NCI-H69 (cell line): ENCODE results near the gene NME7.

Experiments
- DNase-seq: peaks from one replicate; lab custom pipeline; 2025; lab: John Stamatoyannopoulos, UW

NME7 gene

GRCh38 chr1:169150641-169151337 lies 216.8 kb downstream of the NME7 start:
- no peak for DNase-seq

- DNase-seq, result no peak
Observed at GRCh38 chr1:169149555-169150286, 217.9 kb downstream of the NME7 start.

- DNase-seq, result no peak
Observed at GRCh38 chr1:169148472-169149252, 218.9 kb downstream of the NME7 start.

DNA sequence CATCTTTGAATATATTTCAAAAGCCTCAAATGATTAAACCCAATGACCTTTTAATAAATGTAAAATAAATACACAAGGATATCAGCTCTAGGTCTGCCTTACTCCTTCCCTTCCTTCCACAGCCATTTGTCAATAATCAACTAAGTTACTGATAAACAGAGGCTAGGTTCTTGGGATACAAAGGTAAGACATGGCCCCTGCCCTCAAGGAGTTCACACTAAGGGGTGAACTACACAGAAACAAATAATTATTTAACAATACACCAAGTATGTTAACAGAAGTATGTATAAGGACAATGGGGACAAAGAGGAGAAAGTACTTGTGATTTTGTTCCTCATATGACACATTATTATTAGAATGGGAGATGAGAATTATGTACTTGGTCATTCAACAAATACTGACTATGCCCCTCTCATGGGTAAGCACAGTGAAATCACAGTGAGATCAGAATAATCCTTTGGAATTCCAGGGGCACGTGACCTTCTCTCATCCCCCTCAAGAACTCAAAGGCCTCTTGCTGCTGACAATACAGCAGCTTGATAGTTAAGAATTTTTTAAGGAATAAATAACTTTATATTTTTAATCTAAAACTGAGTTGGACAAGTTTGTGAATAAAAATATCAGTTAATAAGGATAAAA lies 220.9 kb downstream of the NME7 start:
- DNase-seq, result no peak

DNA sequence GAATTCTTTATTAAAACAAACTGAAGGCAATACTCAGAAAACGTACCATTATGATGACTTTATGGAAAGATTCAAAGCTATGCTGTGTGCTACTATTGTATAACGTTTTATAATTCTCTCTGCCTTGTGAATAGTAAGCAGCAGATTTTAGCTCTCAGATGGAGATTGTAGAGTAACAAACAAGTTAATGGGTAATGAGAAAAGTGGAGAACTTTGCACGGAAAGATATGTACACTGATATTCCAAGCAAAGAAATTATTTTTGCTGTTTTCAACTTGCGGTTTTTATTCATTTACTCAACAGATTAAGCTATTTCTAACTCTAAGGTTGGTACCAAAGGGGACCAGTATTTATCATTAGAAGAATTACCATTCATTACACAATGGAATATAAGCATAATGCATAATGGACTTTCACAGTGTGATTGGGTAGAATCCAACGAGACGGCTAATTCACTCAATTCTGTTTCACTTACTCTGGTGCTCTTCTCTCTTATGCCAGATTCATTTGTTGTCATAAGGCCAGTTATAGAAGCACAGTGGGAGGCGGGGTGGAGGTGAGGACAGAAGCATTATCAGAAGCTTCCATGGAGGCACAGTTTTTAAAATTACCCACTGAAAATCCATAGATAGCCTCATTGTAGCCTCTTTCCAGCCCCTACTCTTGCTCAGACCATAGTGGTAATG lies 222.5 kb downstream of the NME7 start:
- DNase-seq, result no peak

- no peak for DNase-seq
Observed at GRCh38 chr1:169143984-169144383, 223.6 kb downstream of the NME7 start.

DNA sequence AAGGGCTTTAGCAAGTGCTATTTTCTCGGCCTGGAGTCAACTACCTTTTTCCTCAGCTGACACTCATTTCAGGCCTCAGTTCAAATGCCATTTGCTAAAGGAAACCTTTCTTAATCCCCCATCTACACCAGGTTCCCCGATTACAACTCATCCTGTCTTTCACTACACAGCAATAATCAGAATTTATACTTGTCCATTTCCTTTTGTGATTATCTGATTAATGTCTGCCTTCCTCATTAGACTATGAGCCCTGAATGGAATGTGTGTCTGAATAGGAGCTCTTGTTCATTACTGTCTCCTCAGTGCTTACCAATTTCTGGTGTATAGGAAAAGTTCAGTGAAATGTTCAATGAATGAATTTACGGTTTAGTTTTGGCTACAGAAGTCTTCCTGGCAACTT lies 224.3 kb downstream of the NME7 start:
- DNase-seq, result no peak

GRCh38 chr1:169142129-169142528 lies 225.5 kb downstream of the NME7 start:
- DNase-seq, result no peak

DNA sequence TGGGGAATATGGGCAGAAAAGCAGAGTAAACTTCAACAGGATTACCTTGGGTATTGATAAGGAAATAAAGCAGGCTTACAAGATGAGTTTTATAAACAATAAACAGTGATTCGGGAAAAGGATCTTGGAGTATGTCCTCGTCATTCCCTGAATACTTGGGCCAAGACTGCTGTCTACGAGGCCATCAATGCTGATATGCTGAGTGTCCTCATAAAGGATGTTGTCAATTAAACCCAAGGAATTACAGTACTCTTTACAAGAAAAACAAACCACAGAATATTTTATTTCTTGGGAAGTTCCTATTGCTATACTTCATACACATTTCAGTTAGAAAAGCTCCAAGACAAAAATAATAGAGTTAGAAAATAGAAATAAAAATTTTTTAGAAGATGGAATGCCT lies 226.2 kb downstream of the NME7 start:
- no peak for DNase-seq

DNA sequence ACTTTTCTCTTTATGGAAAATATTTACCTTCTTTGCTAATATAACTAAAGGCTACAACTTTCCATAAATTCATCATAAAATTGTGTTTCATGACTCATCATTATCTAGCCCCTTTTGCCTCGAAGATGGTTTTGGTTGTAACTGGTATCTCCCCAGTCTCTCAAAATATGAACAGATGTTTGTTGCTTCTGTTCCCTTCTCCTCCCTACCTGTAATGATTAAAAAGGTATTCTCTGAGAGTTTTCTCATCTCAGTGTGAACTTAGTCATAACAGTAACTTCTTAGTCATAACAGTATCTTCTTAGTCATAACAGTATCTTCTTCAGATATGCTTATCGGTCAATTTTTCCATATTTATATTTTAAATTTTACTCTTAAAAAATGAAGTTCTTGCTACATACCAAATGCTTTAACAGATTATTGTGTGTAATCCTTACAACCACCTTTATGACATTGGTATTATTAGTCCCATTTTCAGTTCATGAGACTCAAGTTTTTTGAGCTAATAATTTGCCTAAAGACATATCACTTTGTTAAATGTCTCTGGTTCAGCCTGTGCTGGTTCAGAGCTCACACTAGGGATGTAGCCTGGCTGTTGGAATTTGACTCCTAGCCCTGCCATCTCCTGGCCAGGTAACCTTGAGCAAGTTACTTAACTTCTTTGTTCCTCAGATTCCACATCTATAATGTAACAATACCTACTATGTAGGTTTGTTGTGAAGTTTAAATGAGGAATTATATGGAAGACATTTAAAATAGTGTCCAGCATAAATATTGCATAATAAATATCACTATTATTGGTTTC lies 228.5 kb downstream of the NME7 start:
- DNase-seq, result no peak

DNA sequence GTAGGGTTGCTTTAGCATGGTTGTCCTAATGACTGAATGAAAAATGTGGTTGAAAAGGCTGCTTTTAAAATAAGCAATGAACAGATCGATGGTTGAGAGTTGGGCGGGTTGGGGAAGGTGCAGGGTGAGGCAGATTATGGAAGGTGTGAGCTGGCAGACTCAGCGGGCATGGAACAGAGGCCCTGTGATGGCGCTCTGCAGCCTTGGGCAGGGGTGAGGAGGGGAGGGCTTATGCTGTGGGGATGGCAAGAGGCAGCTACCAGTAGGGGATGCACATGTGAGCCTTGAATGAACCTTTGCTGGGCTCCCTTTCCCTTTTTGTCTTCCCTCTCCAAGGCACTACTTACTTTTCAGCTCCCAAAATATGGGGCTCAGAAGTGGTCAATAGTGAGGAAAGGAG lies 230.2 kb downstream of the NME7 start:
- no peak for DNase-seq

GRCh38 chr1:169133801-169134502 lies 233.6 kb downstream of the NME7 start:
- DNase-seq, result peak; percentile 11

DNA sequence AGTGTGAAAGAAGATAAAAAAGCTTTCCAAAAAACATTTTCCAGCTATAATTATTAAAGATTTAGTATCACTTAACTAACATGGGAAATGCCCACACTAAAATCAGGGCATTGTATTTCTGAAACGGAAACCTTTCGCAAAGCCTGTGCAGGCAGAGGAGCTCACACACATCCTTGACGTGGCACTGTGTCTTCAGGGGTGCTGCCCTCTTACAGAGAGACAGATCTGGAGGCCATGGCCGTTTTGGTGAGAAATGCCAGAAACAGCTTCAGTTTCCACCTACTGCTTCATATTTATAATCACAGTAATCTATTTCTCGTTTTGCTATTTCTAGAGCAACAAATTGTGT lies 234.4 kb downstream of the NME7 start:
- no peak for DNase-seq

- no peak for DNase-seq
Observed at GRCh38 chr1:169132512-169133227, 234.9 kb downstream of the NME7 start.

GRCh38 chr1:169130683-169131082 lies 236.9 kb downstream of the NME7 start:
- DNase-seq, result no peak

GRCh38 chr1:169129109-169129784 lies 238.3 kb downstream of the NME7 start:
- DNase-seq, result peak; percentile 40

GRCh38 chr1:169128562-169128961 lies 239.0 kb downstream of the NME7 start:
- no peak for DNase-seq

DNA sequence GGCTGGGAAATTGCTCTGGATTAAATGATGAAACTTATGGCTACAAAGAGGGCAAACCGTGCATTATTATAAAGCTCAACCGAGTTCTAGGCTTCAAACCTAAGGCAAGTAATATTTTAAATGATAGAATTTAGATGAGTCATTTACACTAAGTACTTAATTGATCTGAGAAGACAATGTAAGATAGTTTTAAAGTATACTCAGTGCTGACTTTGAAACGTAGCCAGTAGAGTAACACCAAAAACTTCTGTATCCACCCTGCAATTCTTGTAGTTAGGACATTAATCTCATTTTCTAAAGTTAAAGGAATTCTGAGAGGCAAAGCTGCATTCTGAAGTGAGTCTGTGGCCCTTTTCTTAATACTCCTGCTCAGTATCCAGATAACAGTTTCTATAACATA lies 240.3 kb downstream of the NME7 start:
- DNase-seq, result no peak

DNA sequence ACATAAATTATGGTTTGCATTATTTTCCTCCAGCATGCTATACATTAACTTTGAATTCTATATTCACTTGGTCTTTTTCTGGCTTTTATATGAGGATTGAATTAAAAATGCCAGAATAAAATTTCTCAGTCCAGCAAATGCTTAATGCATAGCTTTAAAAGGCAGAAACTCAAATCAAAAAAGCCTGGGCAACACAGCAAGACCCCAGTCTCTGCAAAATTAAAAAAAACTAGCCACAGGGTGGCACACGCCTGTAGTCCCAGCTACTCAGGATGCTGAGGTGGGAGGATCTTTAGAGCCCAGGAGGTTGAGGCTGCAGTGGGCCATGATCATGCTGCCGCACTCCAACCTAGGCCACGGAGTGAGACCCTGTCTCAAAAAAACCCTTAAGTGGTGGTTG lies 241.3 kb downstream of the NME7 start:
- no peak for DNase-seq
